Fibroblast of skin of left quadriceps (primary cell): ENCODE data around the gene LLGL1.

Experiments
- DNase-seq, 2 experiments: peaks; one replicate each; pipeline ENCODE4 v3.0.0-alpha.2; 2013; ENCODE audit warnings: low read depth in 2 of 2

Gene LLGL1

DNA sequence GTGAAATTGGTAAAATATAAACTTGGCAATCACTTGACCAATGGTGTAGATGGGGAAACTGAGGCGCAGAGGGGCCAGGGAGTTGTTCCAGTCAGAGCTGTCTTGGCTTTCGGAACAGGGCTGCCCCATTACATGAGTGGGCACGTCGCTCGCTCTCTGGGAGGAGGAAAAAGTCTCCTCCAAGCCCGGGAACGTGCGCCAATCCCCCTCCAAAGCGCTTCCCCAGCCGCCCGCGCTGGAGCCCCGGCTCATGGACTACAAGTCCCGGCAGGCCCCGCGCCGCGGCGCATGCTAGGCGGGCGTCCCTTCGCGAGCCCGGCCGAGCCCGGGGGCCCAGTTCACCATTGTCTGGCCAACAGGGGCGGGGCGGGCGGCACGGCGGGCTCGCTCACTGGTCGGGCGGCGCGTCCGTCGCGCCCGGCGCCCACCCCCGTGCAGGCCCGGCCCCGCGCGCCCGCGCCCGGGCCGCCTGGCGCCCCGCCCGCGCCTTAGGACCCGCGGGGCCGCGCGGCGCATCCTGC, at the start of gene LLGL1:
Gene LLGL1, plus strand, starts transcription at position 515 of the 521 bp plus-strand sequence. CDS start 48 bp downstream, outside the sequence.
- peak; percentile 91 to 92 for DNase-seq

DNA sequence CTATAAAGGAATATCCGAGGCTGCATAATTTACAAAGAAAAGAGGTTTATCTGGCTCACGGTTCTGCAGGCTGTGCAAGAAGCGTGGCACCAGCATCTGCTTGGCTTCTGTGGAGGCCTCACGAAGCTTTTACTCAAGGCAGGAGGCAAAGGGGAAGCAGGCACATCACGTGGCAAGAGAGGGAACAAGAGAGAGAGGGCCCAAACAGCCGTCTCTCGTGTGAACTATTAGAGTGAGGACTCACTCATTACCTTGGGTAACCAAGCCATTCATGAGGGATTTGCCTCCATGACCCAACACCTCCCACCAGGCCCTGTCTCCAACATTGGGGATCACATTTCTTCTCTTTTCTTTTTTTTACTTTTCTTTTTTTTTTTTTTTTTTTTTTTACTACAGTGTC, 49.3 kb upstream of the LLGL1 start:
- no peak for DNase-seq

DNA sequence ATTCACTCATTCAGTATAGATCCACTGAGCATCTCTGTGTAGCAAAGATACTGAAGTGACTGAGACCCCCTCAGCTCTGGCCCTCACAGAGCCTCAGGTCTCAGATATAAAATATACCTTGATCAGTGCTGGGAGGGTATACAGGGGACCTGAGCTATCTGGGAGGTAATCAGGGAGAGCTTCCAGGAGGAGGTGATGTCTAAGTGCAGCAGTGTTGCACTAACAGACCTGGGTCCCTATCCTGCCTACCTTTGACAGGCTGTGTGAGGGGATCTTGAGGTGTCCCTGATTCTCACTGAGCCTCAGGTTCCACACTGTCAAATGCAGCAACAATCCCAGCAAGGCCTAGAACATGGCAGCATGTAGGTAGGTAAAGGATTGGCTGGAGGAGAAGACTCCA, 48.3 kb upstream of the LLGL1 start:
- DNase-seq = no peak

- no peak for DNase-seq
These were observed 47.7 kb upstream of the LLGL1 start for GRCh38 chr17:18177722-18178121.

DNA sequence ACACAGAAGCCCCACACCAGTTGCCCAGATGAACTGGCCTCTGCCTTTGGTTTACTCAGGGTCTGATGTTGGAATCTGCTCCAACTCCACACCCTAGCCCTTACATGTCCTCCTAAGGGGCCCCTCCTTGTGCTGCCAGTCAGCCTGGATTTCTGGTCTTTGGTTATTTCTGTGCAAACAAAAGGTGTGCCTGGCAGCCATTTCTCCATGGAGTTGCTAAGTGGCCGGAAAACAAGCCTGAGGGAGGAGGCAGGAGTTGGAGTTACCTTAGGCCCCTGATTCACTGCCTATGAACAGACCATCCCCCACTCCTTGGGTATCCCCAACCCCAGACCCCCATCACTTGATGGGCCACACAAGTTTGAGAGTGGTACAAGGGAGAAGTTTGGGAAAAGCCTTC, 46.2 kb upstream of the LLGL1 start:
- no peak for DNase-seq

GRCh38 chr17:18179804-18180203, 45.6 kb upstream of the LLGL1 start:
- DNase-seq = no peak

- no peak for DNase-seq
These were observed 44.1 kb upstream of the LLGL1 start for GRCh38 chr17:18181358-18181757.

DNA sequence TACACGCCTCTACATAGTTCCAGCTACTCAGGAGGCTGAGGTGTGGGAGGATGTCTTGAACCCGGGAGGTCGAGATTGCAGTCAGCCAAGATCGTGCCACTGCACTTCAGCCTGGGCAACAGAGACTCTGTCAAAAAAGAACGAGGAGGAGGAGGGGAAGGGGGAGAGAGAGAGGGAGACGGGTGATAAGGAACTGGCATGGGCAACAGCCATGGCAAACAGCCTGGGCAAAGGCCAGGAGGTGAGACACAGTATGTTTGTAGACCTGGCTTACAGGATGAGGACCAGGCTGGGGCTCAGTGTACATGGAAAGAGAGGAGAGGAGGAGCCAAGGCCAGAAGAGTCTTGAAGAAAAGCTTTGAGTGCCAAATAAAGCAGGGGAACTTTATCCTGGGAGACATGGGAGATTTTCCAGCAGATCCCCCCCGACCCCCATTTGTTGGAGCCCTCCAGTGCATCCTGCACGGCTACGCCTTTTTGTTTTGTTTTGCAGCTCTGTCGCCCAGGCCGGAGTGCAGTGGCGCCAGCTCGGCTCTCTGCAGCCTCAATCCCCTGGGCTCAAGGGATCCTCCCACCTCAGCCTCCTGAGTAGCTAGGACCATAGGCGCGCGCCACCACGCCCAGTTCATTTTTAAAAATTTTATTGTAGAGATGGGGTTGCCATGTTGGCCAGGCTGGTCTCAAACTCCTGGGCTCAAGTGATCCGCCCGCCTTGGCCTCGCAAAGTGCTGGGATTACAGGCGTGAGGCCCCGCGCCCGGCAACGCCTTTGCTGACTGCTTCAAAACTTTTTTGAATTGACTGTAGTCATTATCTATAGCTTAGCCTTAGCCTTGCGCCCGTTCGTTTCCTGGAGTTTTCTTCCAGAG, 43.1 kb upstream of the LLGL1 start:
- DNase-seq = no peak

- DNase-seq = peak; percentile 74 to 78
These were observed 42.5 kb upstream of the LLGL1 start for GRCh38 chr17:18182978-18183333.

DNA sequence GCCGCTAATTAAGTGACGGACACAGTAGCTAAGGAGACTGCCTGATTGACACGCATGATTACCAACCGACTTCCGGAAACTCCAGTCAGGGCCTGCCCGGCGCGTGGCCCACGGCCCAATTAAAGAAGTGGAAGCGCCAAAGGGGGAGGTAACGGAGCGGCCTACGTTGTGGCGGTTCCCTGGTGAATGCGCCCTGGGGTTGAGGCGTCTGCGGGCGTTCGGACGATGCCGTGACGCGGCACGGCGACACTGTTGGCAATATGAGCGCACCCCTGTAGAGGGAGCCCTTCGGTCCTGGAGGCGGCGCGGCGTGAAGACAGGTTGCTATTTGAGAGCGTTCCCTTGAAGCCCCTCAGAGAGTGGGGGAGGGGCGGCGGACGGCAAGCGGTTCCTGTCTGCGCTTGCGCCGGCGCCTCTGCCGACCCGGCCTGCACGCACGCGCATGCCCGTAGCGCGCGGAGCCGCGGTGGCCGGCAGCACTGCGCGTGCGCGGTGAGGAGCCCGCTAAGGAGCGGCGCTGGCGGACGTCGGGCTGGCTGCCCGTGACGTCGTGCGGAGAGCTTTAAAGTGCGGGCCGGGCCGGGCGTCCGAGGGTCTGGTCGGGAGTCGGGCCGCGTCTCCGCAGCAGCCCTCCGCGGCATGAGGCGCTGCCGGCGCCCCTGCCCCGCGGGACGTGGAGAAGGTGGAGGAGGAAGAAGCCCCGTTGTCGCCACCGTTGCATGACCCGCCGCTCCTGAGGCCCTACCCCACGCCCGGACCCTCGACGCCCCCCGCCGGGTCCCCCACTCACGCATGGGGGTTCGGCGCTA, 41.9 kb upstream of the LLGL1 start, which contains the start of gene ALKBH5:
Gene ALKBH5, plus strand, starts transcription at position 495 of the 809 bp plus-strand sequence. CDS start 416 bp downstream, outside the sequence.
- peak; percentile 99 to 100 for DNase-seq

- DNase-seq = no peak
These were observed 41.0 kb upstream of the LLGL1 start for GRCh38 chr17:18184143-18185031.

GRCh38 chr17:18185391-18185790, 40.0 kb upstream of the LLGL1 start:
- DNase-seq = no peak

- DNase-seq = no peak
These were observed 39.4 kb upstream of the LLGL1 start for GRCh38 chr17:18185832-18186626.

- peak; percentile 24 to 34 for DNase-seq
These were observed 38.8 kb upstream of the LLGL1 start for GRCh38 chr17:18186627-18186982.

- DNase-seq = no peak
These were observed 38.2 kb upstream of the LLGL1 start for GRCh38 chr17:18187226-18187625.

DNA sequence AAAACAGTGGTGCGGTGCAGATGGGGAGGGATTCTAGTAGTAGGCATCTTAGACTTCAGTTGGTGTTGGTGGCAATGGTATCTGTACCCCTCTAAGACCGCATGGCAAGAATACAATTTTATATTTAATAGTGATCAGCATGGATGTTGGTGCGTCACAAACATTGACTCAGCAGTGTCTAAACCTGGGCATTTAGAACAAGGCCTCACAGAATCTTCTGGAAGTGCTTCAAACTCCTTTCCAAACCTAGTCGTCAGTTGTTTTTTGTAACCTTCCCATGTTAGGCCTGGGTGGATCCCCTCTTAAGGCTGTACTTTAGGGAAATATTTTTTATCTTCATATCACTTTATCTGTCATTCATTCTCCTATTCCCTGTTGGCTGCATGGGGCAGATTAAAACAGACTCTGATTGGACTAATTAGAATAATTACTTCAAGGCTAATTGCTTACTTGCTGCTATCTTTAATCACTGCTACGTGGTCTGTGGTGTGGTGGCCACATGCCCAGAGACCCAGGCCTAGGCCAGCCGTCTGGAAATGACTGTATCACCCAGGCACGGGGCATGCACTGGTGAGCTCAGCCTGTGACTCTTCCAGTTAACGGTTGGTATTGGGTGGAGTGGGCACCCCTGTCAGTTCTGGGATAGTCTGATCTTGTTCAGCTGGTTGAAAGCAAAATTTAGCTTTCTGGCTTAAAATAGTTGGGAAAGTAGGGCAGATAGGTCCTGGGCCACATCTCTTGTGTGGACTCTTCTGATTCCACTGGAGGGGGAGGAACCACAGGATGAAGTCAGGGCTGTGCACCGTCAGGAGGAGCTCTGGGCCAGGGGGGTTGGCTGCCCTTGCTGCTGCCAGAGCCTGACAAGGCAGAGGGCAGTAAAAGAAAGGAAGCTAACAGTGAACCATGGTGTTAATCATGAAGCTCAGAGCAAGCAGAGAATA, 37.3 kb upstream of the LLGL1 start:
- DNase-seq = no peak

DNA sequence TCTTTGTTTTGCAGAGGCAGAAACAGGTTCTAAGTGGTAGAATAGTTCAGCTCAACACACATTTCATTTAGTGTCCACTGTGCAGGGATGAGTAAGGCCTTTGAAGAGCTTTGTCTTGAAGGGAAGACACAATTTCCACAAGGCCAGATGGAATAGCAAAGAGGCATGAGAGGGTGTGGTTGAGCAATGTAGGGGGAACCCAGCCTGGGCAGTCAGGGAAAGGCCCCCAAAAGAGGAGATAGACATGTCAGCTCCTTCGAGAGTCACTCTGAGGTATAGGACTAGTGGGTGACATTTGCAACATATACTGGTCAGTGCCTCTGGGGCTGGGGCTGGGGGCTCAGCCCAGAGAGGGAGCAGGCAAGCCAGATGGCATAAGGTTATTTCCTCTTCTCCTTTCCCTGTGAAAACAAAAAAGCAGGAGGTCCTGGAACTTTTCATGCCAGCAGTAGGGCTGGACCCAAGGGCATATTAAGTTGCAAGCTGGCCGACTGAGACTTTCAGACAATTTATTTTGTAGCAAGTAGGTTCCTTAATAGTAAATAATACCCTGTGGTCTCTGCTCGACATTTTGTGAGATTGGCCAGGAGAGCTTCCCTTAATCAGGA, 34.7 kb upstream of the LLGL1 start:
- DNase-seq = no peak

GRCh38 chr17:18191236-18191667, 34.2 kb upstream of the LLGL1 start:
- DNase-seq = no peak

DNA sequence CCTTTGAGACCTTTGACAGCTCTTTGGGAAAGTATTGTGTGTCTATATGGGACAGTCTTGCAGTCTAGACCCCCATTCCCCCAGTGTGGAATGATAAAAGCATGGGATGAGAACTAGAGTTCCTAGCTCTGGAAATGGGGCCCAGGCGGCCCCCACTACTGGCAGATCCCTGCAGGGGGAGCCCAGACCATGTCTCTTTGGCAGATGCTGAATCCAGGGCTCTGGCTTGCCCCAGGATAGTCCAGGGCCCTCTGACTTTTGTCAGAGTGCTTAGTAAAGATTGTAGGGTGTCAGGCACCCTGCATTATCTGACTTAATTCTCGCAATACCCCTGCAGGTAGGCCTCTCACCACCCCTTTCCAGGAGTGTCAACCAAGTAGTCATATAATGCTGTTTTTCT, 33.5 kb upstream of the LLGL1 start:
- DNase-seq = no peak
